HG03025 (cell line): ENCODE measurements around the gene VWA2.

Experiments used
- ATAC-seq: cut with Tn5 transposase; IDR thresholded peaks from one replicate; pipeline ENCODE4 v1.9.1; 2021; ENCODE audit warnings: mild to moderate bottlenecking, moderate library complexity; ENCODE audit not compliant: unreplicated experiment, low FRiP score

Gene VWA2

GRCh38 chr10:114335614-114336013 is 96.6 kb downstream of the VWA2 start:
- no peak for ATAC-seq

- no peak for ATAC-seq
Measured at GRCh38 chr10:114336823-114337509, 97.9 kb downstream of the VWA2 start.

DNA sequence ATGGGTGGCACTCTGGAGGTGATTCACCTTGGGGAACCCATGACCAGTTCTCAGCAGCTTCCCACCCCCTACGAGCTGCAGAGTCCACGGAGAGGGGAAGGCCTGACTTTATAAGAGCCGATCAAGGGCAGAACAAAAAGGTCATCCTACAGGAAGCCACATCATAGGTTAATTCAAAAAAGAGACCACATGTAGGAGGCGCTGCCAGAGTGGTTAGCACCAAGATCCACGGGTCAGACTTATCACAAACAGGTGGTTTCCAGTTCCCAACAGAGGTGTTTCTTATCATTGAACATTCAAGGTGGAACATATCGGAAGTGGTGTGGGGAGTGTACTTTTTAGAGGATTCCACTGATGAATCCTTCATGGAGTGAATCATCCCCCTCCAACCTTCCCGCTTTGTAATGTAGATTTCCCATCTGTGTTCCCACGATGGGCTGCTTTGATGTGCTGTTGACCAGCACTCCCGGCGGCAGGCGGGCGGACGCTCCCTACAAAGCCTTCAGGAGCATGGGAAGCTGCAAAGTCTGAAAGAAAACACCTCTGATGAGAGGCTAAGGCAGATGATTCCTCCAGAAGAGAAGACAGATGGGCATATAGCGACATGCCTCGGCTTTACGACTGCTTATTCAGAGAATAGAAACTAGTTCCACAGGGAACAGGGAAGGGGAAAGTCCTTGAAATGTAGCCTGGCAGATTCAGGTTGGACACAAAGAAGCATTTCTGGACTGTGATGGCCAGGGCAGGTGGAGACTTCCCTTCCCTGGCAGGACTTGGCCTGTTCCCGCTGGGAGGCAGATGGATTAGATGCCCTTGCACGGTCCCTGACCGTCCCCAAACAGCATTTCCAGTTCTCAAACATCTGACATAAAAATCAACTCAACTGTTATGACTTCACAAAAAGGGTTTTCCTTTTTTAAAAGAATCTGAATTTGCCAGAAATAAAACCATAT is 98.7 kb downstream of the VWA2 start:
- no peak for ATAC-seq

GRCh38 chr10:114340816-114341215 is 101.8 kb downstream of the VWA2 start:
- no peak for ATAC-seq
